GM18858 (cell line): ENCODE measurements around the gene TFR2.

Experiments
- ATAC-seq: cut with Tn5 transposase; IDR thresholded peaks from one replicate; pipeline ENCODE4 v1.9.1; 2021; ENCODE audit not compliant: unreplicated experiment

TFR2 gene

GRCh38 chr7:100641463-100641859 lies at the start of gene TFR2:
TFR2 (minus strand) TSS chr7:100641552; CDS start chr7:100641509, 43 bp downstream.
- no peak for ATAC-seq

- no peak for ATAC-seq
Observed at GRCh38 chr7:100689230-100690135, 48.1 kb upstream of the TFR2 start.

- ATAC-seq: no peak
Observed at GRCh38 chr7:100688326-100688860, 47.0 kb upstream of the TFR2 start.

- ATAC-seq: no peak
Observed at GRCh38 chr7:100687751-100688300, 46.5 kb upstream of the TFR2 start.

- no peak for ATAC-seq
Observed at GRCh38 chr7:100687261-100687660, 45.9 kb upstream of the TFR2 start.

- no peak for ATAC-seq
Observed at GRCh38 chr7:100686822-100687211, 45.5 kb upstream of the TFR2 start.

GRCh38 chr7:100686201-100686821 lies 45.0 kb upstream of the TFR2 start:
- no peak for ATAC-seq

- ATAC-seq: no peak
Observed at GRCh38 chr7:100685631-100686145, 44.3 kb upstream of the TFR2 start.

- no peak for ATAC-seq
Observed at GRCh38 chr7:100685049-100685605, 43.8 kb upstream of the TFR2 start.

GRCh38 chr7:100684534-100685042 lies 43.2 kb upstream of the TFR2 start:
- ATAC-seq: no peak

GRCh38 chr7:100683659-100684533 lies 42.5 kb upstream of the TFR2 start:
- ATAC-seq: no peak

GRCh38 chr7:100682991-100683658 lies 41.8 kb upstream of the TFR2 start:
- ATAC-seq: no peak

GRCh38 chr7:100682228-100682741 lies 40.9 kb upstream of the TFR2 start:
- no peak for ATAC-seq

GRCh38 chr7:100681491-100682227 lies 40.3 kb upstream of the TFR2 start:
- no peak for ATAC-seq

GRCh38 chr7:100680576-100681271 lies 39.4 kb upstream of the TFR2 start:
- no peak for ATAC-seq

- ATAC-seq: no peak
Observed at GRCh38 chr7:100679927-100680575, 38.7 kb upstream of the TFR2 start.

GRCh38 chr7:100679129-100679926 lies 38.0 kb upstream of the TFR2 start:
- no peak for ATAC-seq
